Measurements from ENCODE around the gene C19orf81.

C19orf81 gene

DNA sequence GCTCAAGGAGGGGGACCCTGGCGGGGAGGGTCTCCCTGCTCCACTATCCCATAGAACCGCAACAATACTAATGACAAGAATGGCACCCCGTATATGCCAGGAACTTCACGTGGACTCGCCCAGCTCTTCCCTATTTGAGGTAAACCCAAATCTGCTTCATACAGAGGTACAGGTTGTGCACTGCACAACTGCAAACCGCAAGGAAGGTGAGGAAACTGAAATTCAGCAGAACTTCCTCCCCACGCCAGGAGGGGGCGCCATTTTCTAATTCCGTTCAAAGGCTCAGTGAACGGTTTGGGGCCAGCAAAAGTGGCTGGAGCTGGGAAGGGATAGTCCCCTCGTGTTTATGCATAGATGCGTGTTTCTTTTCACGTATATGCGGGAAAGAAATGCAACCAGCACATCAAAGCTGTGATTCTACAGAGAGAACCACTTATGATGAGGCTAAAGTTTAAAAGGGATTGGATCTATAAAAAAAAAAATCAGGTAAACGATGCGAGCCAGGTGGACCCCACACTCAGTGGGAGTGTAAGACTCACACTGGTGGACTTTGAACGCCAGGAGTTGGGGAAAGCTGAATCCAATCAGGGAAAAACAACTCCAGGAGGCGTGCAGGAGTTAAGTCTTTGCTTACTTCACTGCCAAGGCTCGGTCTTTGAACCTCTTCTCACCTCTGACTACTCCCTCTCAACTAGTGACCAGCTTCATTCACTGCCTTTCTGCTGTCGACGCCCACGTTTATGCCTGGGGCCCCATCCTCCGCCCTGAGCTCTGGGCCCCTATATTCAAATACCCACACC lies 20.3 kb downstream of the C19orf81 start:
- Histone ChIP-seq H3K9me3 (no peaks in the 10 kb centered on the region), H3K4me1 (ENCODE audit: control insufficient read depth in 1 of 2, insufficient read depth in 1 of 2, low read depth in 1 of 2, low read length in 1 of 2) (no peaks in the 10 kb centered on the region), H3K27me3 (peaks cover 100% of the 10 kb centered on the region), H3K36me3 (no peaks in the 10 kb centered on the region), H3K4me3 (ENCODE audit: low read depth in 1 of 2, low read length in 1 of 2) (no peak overlapping the region), H3K27ac (no peak overlapping the region)
- TF ChIP-seq, protein P1, sequence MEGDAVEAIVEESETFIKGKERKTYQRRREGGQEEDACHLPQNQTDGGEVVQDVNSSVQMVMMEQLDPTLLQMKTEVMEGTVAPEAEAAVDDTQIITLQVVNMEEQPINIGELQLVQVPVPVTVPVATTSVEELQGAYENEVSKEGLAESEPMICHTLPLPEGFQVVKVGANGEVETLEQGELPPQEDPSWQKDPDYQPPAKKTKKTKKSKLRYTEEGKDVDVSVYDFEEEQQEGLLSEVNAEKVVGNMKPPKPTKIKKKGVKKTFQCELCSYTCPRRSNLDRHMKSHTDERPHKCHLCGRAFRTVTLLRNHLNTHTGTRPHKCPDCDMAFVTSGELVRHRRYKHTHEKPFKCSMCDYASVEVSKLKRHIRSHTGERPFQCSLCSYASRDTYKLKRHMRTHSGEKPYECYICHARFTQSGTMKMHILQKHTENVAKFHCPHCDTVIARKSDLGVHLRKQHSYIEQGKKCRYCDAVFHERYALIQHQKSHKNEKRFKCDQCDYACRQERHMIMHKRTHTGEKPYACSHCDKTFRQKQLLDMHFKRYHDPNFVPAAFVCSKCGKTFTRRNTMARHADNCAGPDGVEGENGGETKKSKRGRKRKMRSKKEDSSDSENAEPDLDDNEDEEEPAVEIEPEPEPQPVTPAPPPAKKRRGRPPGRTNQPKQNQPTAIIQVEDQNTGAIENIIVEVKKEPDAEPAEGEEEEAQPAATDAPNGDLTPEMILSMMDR (IDR thresholded peaks at IDR 0.05), result peak; percentile 73

DNA sequence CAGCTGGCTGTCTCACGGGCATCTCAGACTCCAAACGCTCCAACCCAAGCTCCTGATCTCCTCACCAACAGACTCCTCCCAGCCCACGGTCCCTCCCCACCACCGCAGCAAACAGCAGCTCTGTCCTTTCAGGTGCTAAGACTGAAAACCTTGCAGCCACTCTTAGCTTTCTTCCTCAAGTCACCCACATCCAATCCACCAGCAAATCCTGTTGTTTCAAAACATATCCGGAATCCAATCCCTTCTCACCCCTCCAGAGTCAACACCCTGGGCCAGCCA lies 20.8 kb downstream of the C19orf81 start:
- Histone ChIP-seq H3K4me3 (ENCODE audit: low read depth in 1 of 2, low read length in 1 of 2) (no peak overlapping the region), H3K27me3 (peaks cover 100% of the 10 kb centered on the region), H3K36me3 (no peaks in the 10 kb centered on the region), H3K9me3 (no peaks in the 10 kb centered on the region), H3K4me1 (ENCODE audit: control insufficient read depth in 1 of 2, insufficient read depth in 1 of 2, low read depth in 1 of 2, low read length in 1 of 2) (no peaks in the 10 kb centered on the region), H3K27ac (no peak overlapping the region)
- TF ChIP-seq, protein P1 (IDR thresholded peaks at IDR 0.05), result no peak

DNA sequence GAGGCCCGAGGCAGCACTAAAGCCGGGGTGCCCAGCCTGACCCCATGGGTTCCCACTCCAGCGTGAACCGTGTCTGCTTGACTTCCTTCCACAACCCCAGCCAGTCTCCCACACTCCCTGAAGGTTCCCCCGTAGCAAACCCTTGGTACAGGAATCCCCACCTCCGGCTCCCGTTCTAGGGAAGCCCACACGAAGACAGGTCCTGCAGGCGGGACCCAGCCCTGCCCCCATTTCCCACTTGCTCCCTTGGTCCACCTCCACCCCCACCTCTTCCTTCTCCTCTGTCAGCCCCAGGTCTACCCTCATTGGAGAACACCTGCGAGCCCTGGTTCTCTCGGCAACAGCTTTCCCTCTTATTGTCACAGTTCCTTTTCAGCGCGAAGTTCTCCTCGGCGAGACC lies 23.9 kb downstream of the C19orf81 start:
- H3K27me3 ChIP-seq, result peaks cover 94% of the 10 kb centered on the region
- H3K27ac ChIP-seq, result no peak overlapping the region
- no peaks in the 10 kb centered on the region for H3K4me1 ChIP-seq (ENCODE audit: control insufficient read depth in 1 of 2, insufficient read depth in 1 of 2, low read depth in 1 of 2, low read length in 1 of 2)
- no peaks in the 10 kb centered on the region for H3K9me3 ChIP-seq
- H3K4me3 ChIP-seq (ENCODE audit: low read depth in 1 of 2, low read length in 1 of 2), result no peak overlapping the region
- no peaks in the 10 kb centered on the region for H3K36me3 ChIP-seq
- TF ChIP-seq, protein P1 (IDR thresholded peaks at IDR 0.05), result no peak

DNA sequence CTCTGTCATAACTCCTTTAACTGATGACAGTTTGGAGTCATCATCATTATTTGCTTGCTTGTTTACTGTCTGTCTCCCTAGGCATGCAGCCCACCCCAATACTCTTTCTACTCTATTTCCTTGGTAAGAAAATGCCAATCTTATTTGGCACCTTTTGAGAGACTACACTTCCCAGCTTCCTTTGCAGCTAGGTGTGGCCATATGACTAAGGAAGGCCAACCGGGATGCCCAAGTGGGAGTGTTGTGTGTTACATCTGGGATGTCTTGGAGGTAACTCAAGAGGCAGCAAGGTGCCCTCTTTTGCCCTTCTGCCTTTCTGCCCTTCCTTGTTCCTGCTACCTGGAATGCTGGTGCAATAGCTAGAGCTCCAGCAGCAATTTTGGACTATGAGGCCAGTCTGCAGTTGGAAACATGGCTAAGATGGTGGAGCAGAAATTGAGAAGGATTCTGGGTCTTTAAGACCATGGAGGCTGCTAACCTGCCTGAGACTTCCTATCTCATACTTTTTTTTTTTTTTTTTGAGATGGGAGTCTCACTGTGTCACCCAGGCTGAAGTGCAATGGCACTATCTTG lies 27.5 kb downstream of the C19orf81 start:
- Histone ChIP-seq H3K9me3 (no peaks in the 10 kb centered on the region), H3K36me3 (no peaks in the 10 kb centered on the region), H3K4me3 (ENCODE audit: low read depth in 1 of 2, low read length in 1 of 2) (no peak overlapping the region), H3K27me3 (peaks cover 83% of the 10 kb centered on the region), H3K27ac (no peak overlapping the region), H3K4me1 (ENCODE audit: control insufficient read depth in 1 of 2, insufficient read depth in 1 of 2, low read depth in 1 of 2, low read length in 1 of 2) (no peaks in the 10 kb centered on the region)
- TF ChIP-seq, protein P1 (IDR thresholded peaks at IDR 0.05), result no peak

DNA sequence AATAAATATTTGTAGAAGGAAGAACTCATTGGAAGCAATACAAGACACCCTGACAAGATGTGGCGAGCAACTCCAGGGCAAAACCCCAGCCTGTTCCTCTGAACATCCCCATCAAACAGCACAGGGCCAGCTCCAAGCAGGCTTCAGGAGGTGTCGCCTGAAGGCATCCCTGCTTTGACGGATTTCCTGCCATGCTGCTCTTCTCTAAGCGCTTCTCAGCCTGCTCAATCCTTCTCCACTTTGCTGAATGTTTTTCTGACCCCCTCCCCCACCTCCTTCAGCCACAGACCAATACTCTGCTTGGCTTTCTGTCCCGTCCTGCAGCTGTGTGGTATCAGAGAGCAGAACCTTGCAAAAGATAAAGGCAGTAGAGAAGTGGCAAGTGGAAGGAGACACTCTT lies 28.4 kb downstream of the C19orf81 start:
- TF ChIP-seq, protein P1 (IDR thresholded peaks at IDR 0.05), result no peak
- peaks cover 80% of the 10 kb centered on the region for H3K27me3 ChIP-seq
- no peak overlapping the region for H3K4me3 ChIP-seq (ENCODE audit: low read depth in 1 of 2, low read length in 1 of 2)
- H3K27ac ChIP-seq, result no peak overlapping the region
- no peaks in the 10 kb centered on the region for H3K9me3 ChIP-seq
- H3K4me1 ChIP-seq (ENCODE audit: control insufficient read depth in 1 of 2, insufficient read depth in 1 of 2, low read depth in 1 of 2, low read length in 1 of 2), result no peaks in the 10 kb centered on the region
- no peaks in the 10 kb centered on the region for H3K36me3 ChIP-seq
